H1 (cell line): Measurements from ENCODE around the gene WDR64. TPM values are rescaled to one million over a fixed set of nuclear protein-coding genes. Genes with fewer than 3 reads are reported as not detected.

Experiments
- CTCF ChIA-PET: fragments of 300-600 bp; sonication (Branson Sonifier 250); formaldehyde crosslinking; loops from one replicate; lab custom pipeline; 2021; ENCODE audit not compliant: partially characterized antibody; lab: Charles Lee
- POLR2A ChIA-PET: fragments of 300-600 bp; sonication (Branson Sonifier 250); formaldehyde crosslinking; loops from one replicate; lab custom pipeline; 2021; ENCODE audit warnings: inconsistent platforms; ENCODE audit not compliant: partially characterized antibody; lab: Charles Lee
- DNase-seq, 2 experiments: peaks; one replicate each; pipeline versions ENCODE4 v3.0.0 to v3.0.0-alpha.2; 2010 to 2022; ENCODE audit warnings: low spot score in 2 of 2, low read depth in 1 of 2, mixed read lengths in 1 of 2
- FAIRE-seq: peaks from 2 replicates; lab custom pipeline; 2011; peaks lifted over from hg19 to GRCh38; lab: Jason Lieb, UNC
- H2AFZ ChIP-seq: 2 replicates; pipeline ENCODE4 v1.8.1; 2012; ENCODE audit warnings: low read length, inconsistent platforms
- H2AK5ac ChIP-seq: 2 replicates; pipeline ENCODE4 v1.6.1; 2013; ENCODE audit warnings: low read depth, low read length
- H2BK120ac ChIP-seq: replicated peaks from 2 replicates; pipeline ENCODE3; 2013; ENCODE audit warnings: low read depth, low read length, inconsistent platforms
- H2BK12ac ChIP-seq: 2 replicates; pipeline ENCODE4 v1.6.1; 2013; ENCODE audit warnings: low read depth, low read length
- H2BK15ac ChIP-seq: 2 replicates; pipeline ENCODE4 v1.6.1; 2013; ENCODE audit warnings: low read length
- H2BK20ac ChIP-seq: 2 replicates; pipeline ENCODE4 v1.6.1; 2013; ENCODE audit warnings: low read length
- H2BK5ac ChIP-seq: 2 replicates; pipeline ENCODE4 v1.6.1; 2013; ENCODE audit warnings: low read depth, low read length
- H3K14ac ChIP-seq: 2 replicates; pipeline ENCODE4 v1.6.1; 2013; ENCODE audit warnings: inconsistent platforms; ENCODE audit not compliant: insufficient read length
- H3K18ac ChIP-seq: 2 replicates; pipeline ENCODE4 v1.6.1; 2013; ENCODE audit warnings: low read length; ENCODE audit errors: extremely low read depth
- H3K23ac ChIP-seq: 2 replicates; pipeline ENCODE4 v1.6.1; 2013; ENCODE audit warnings: inconsistent platforms; ENCODE audit not compliant: insufficient read length
- H3K23me2 ChIP-seq: 2 replicates; pipeline ENCODE4 v1.6.1; 2013; ENCODE audit warnings: low read depth, low read length
- H3K27ac ChIP-seq: 2 replicates; pipeline ENCODE4 v1.6.1; 2011; ENCODE audit warnings: low read depth, low read length, inconsistent platforms
- H3K27me3 ChIP-seq, 4 experiments: replicated peaks in 1 of 4; 1 replicate in 1 of 4; 2 replicates in 3 of 4; pipeline versions ENCODE4 v1.6.1 to v1.8.1; 2011 to 2013; ENCODE audit warnings: low read length in 3 of 4, mild to moderate bottlenecking in 3 of 4, inconsistent platforms in 2 of 4, mixed read lengths in 2 of 4, moderate library complexity in 1 of 4; ENCODE audit not compliant: control insufficient read depth in 3 of 4, insufficient read depth in 3 of 4; ENCODE audit errors: extremely low read depth in 1 of 4
- H3K36me3 ChIP-seq, 4 experiments: 2 replicates each; pipeline versions ENCODE4 v1.6.1 to v1.8.1; 2011 to 2013; ENCODE audit warnings: mild to moderate bottlenecking in 4 of 4, low read length in 3 of 4, moderate library complexity in 2 of 4, control low read depth in 1 of 4, inconsistent platforms in 1 of 4; ENCODE audit not compliant: insufficient read depth in 4 of 4, control insufficient read depth in 2 of 4
- H3K4ac ChIP-seq: replicated peaks from 2 replicates; pipeline ENCODE3; 2013; ENCODE audit warnings: low read length, low read depth, mixed read lengths, inconsistent platforms; ENCODE audit not compliant: insufficient read length
- H3K4me1 ChIP-seq, 4 experiments: replicated peaks in 1 of 4; 1 replicate in 1 of 4; 2 replicates in 3 of 4; pipeline versions ENCODE4 v1.6.1 to v1.8.1; 2011 to 2013; ENCODE audit warnings: low read length in 3 of 4, inconsistent platforms in 2 of 4, mixed read lengths in 1 of 4; ENCODE audit not compliant: insufficient read depth in 4 of 4, control insufficient read depth in 3 of 4
- H3K4me2 ChIP-seq, 2 experiments: 2 replicates each; pipeline versions ENCODE4 v1.6.1 to v1.8.1; 2011 to 2013; ENCODE audit warnings: low read depth in 2 of 2, low read length in 2 of 2, control low read depth in 1 of 2, inconsistent platforms in 1 of 2, mild to moderate bottlenecking in 1 of 2; ENCODE audit not compliant: insufficient read depth in 1 of 2
- H3K4me3 ChIP-seq, 4 experiments: fragments of 200-600, 300-600 bp in 1 of 4; sonication (generic), shearing (Covaris generic), sonication (Bioruptor Twin) in 1 of 4; 2 replicates each; pipeline versions ENCODE4 v1.5.1 to v1.8.1; 2011 to 2016; ENCODE audit warnings: low read length in 4 of 4, low read depth in 3 of 4, control low read depth in 2 of 4, inconsistent platforms in 2 of 4, mild to moderate bottlenecking in 2 of 4, mixed read lengths in 1 of 4, moderate library complexity in 1 of 4; ENCODE audit not compliant: insufficient read depth in 2 of 4; ENCODE audit errors: extremely low read depth in 1 of 4
- H3K56ac ChIP-seq: replicated peaks from 2 replicates; pipeline ENCODE3; 2013; ENCODE audit warnings: low read depth, mild to moderate bottlenecking, mixed read lengths, low read length, inconsistent platforms; ENCODE audit not compliant: insufficient read length
- H3K79me1 ChIP-seq: 2 replicates; pipeline ENCODE4 v1.6.1; 2013; ENCODE audit warnings: low read depth, low read length, control low read depth
- H3K79me2 ChIP-seq, 2 experiments: 2 replicates each; pipeline versions ENCODE4 v1.6.1 to v1.8.1; 2012 to 2013; ENCODE audit warnings: low read length in 2 of 2, mild to moderate bottlenecking in 2 of 2, inconsistent platforms in 1 of 2; ENCODE audit not compliant: insufficient read depth in 2 of 2, control insufficient read depth in 1 of 2
- H3K9ac ChIP-seq, 4 experiments: replicated peaks in 1 of 4; 1 replicate in 1 of 4; 2 replicates in 3 of 4; pipeline versions ENCODE4 v1.6.1 to v1.8.1; 2011 to 2013; ENCODE audit warnings: low read depth in 3 of 4, low read length in 3 of 4, control low read depth in 2 of 4, mild to moderate bottlenecking in 2 of 4, moderate library complexity in 2 of 4, inconsistent platforms in 1 of 4; ENCODE audit errors: extremely low read depth in 1 of 4
- H3K9me3 ChIP-seq, 2 experiments: 2 replicates each; pipeline versions ENCODE4 v1.6.1 to v1.8.1; 2012 to 2013; ENCODE audit warnings: mild to moderate bottlenecking in 2 of 2, moderate library complexity in 2 of 2, control low read depth in 1 of 2, inconsistent platforms in 1 of 2, low read depth in 1 of 2, low read length in 1 of 2, mixed read lengths in 1 of 2; ENCODE audit not compliant: insufficient read depth in 2 of 2
- H4K20me1 ChIP-seq, 2 experiments: replicated peaks in 1 of 2; 2 replicates each; pipeline versions ENCODE3 to v1.8.1; 2011 to 2013; ENCODE audit warnings: inconsistent platforms in 2 of 2, low read length in 2 of 2, mild to moderate bottlenecking in 1 of 2; ENCODE audit not compliant: insufficient read depth in 2 of 2, control insufficient read depth in 1 of 2
- H4K5ac ChIP-seq: 2 replicates; pipeline ENCODE4 v1.6.1; 2013; ENCODE audit warnings: low read length, low read depth, mixed read lengths, inconsistent platforms; ENCODE audit not compliant: insufficient read length
- H4K8ac ChIP-seq: 2 replicates; pipeline ENCODE4 v1.8.0; 2013; ENCODE audit warnings: mild to moderate bottlenecking, moderate library complexity, low read length, inconsistent platforms; ENCODE audit not compliant: insufficient read depth; ENCODE audit errors: extremely low read depth
- H4K91ac ChIP-seq: replicated peaks from 2 replicates; pipeline ENCODE3; 2013; ENCODE audit warnings: low read length, mixed read lengths, inconsistent platforms; ENCODE audit not compliant: insufficient read length
- BRCA1 ChIP-seq: IDR thresholded peaks from 2 replicates; pipeline ENCODE4 v1.6.1; 2012; ENCODE audit warnings: low read depth, low read length, improper control_type of control experiment
- CBX5 ChIP-seq: fragments of 300-800, 300-1000 bp; sonication (generic); IDR thresholded peaks from 2 replicates; pipeline ENCODE4 v1.7.1; 2016; ENCODE audit warnings: antibody characterized with exemption, low read length, low read depth
- RAD21 ChIP-seq, 2 experiments: IDR thresholded peaks in 1 of 2; conservative IDR thresholded peaks in 1 of 2; 2 replicates each; pipeline ENCODE4 v1.6.1; 2011; ENCODE audit warnings: low read depth in 2 of 2, low read length in 2 of 2, improper control_type of control experiment in 1 of 2, inconsistent platforms in 1 of 2, mild to moderate bottlenecking in 1 of 2, moderate library complexity in 1 of 2
- RNF2 ChIP-seq: fragments of 200-900, 300-1000 bp; sonication (generic); IDR thresholded peaks from 2 replicates; pipeline ENCODE4 v1.7.1; 2016; ENCODE audit warnings: borderline replicate concordance, low read depth, mild to moderate bottlenecking, antibody characterized with exemption, low read length; ENCODE audit not compliant: poor library complexity, severe bottlenecking; ENCODE audit errors: missing control alignments
- RXRA ChIP-seq: IDR thresholded peaks from 2 replicates; pipeline ENCODE4 v1.6.1; 2011; ENCODE audit warnings: low read depth, mild to moderate bottlenecking, low read length, moderate library complexity; ENCODE audit not compliant: insufficient read depth
- SP2 ChIP-seq: IDR thresholded peaks from 2 replicates; pipeline ENCODE4 v1.6.1; 2012; ENCODE audit warnings: mild to moderate bottlenecking, low read length, inconsistent platforms
- TBP ChIP-seq: IDR thresholded peaks from 2 replicates; pipeline ENCODE4 v1.6.1; 2011; ENCODE audit warnings: low read depth, low read length, improper control_type of control experiment
- TEAD4 ChIP-seq: IDR thresholded peaks from 2 replicates; pipeline ENCODE4 v1.6.1; 2012; ENCODE audit warnings: low read depth, low read length, inconsistent platforms, mixed read lengths
- WGBS, 2 experiments: shearing (Covaris generic) in 1 of 2; methylation state at CpG; one replicate each; pipeline versions ENCODE4 v1.1.6 to v1.1.7; 2013 to 2015; ENCODE audit warnings: low lambda C conversion rate in 2 of 2, mixed read lengths in 2 of 2, inconsistent platforms in 1 of 2, low coverage in 1 of 2, missing lambda C conversion rate in 1 of 2; ENCODE audit not compliant: insufficient replicate concordance in 2 of 2, insufficient coverage in 1 of 2, insufficient read length in 1 of 2; ENCODE audit errors: extremely low coverage in 1 of 2, missing lambda C conversion rate in 1 of 2; 5-methylcytosine and 5-hydroxymethylcytosine counted together
- polyA plus RNA-seq, 7 experiments: library from polyadenylated mRNA; depleted of rRNA in 3 of 7; stranded (reverse) in 5 of 7; unstranded in 2 of 7; fragments of >200 nt in 5 of 7; fragments of 200-250 nt in 2 of 7; gene quantifications; 1 replicate in 5 of 7; 2 replicates in 1 of 7; 4 replicates in 1 of 7; pipeline versions ENCODE4 v1.2.1 to v1.2.3, GENCODE V29; 2011 to 2013; ENCODE audit warnings: missing spikeins in 2 of 7, mixed read lengths in 2 of 7
- total RNA-seq: library from RNA; stranded (reverse); fragmentation: NEBNext Ultra II Directional; extraction: Animal tissue kit (Norgen Biotek cat#: 25700); gene quantifications from 2 replicates; pipeline ENCODE4 v1.2.1, GENCODE V29; 2021

The WDR64 gene
- total and polyA plus RNA-seq, 2 of the 8 experiments (the other 6 are each of a cell fraction or from before 2014, with no cell fraction given) = 0.02 TPM; not detected in 1

GRCh38 chr1:241638909-241639622 is 13.0 kb upstream of the WDR64 start:
- peaks cover 0 to 10% of the 10 kb centered on the region in 2 experiments for H4K20me1 ChIP-seq
- H3K27ac ChIP-seq = 0 out of 2 replicates have a peak overlapping the region, but pooled peaks have one; percentile 51
- no peaks in the 10 kb centered on the region; a peak in 1 of 7 replicates for H3K27me3 ChIP-seq
- H4K5ac ChIP-seq = no peak overlapping the region
- WGBS, 2 experiments = 10% methylated on average over 11 of the region's 11 CpGs; no CpG with 5 or more reads in 1 of the 2 experiments
- no peak for DNase-seq
- H3K79me1 ChIP-seq = peaks cover 3% of the 10 kb centered on the region; the same call in 1 of the 2 replicates
- peaks cover 4% of the 10 kb centered on the region; the same call in 1 of the 2 replicates for H3K23me2 ChIP-seq
- peaks cover 0 to 6% of the 10 kb centered on the region in 2 experiments; a peak in 1 of 4 replicates for H3K9me3 ChIP-seq
- H3K4me1 ChIP-seq = peaks cover 0 to 7% (median 3%) of the 10 kb centered on the region in 4 experiments; a peak in 5 of 7 replicates
- no peak overlapping the region for H2BK20ac ChIP-seq
- peak overlapping the region; percentile 70 to 100 (median 98) for H3K4me3 ChIP-seq
- peak overlapping the region; percentile 48 for H4K91ac ChIP-seq
- peaks cover 0 to 22% (median 9%) of the 10 kb centered on the region in 4 experiments; a peak in 6 of 8 replicates for H3K36me3 ChIP-seq
- H3K4me2 ChIP-seq = peak overlapping the region; percentile 71 to 76
- no peak overlapping the region for H2BK120ac ChIP-seq
- H3K79me2 ChIP-seq = peaks cover 3 to 56% of the 10 kb centered on the region in 2 experiments; a peak in 3 of 4 replicates
- H3K23ac ChIP-seq = no peak overlapping the region
- no peak overlapping the region for H4K8ac ChIP-seq
- FAIRE-seq = no peak
- H3K56ac ChIP-seq = peak overlapping the region; percentile 88
- no peak overlapping the region for H2BK15ac ChIP-seq
- no peak overlapping the region for H3K4ac ChIP-seq
- H2BK5ac ChIP-seq = peak overlapping the region; percentile 95; the same call in 1 of the 2 replicates
- H3K18ac ChIP-seq = no peak overlapping the region
- POLR2A ChIA-PET = no interaction called here
- CTCF ChIA-PET = interaction anchor here (1.2 kb wide), 1 partner anchor 12 kb away, joined by 3 read pairs; no protein-coding TSS in a partner anchor
- 0 out of 2 replicates have a peak overlapping the region, but pooled peaks have one; percentile 27 for H2AFZ ChIP-seq
- H3K14ac ChIP-seq = no peak overlapping the region
- H3K9ac ChIP-seq = peak overlapping the region in 3 of 4 experiments; percentile 46 to 83 (median 65); a peak in 6 of 7 replicates
- H2BK12ac ChIP-seq = no peak overlapping the region
- no peak overlapping the region for H2AK5ac ChIP-seq
- TF ChIP-seq CBX5 (no peak), TEAD4 (no peak), RXRA (no peak), SP2 (no peak), BRCA1 (no peak), RAD21 (IDR thresholded peaks at IDR 0.05 in 1 of 2, conservative IDR thresholded peaks at IDR 0.05 in 1 of 2; ENCODE audit: low read depth in 2 of 2, low read length in 2 of 2) (no peak), TBP (no peak), RNF2 (no peak)
